HL-60 (cell line): ENCODE data around the gene HEMK1.

ENCODE experiments used
- GABPA ChIP-seq: IDR thresholded peaks from 2 replicates; pipeline ENCODE4 v1.6.1; 2012; ENCODE audit warnings: low read depth
- TF ChIP-seq, protein P1 (sequence below): IDR thresholded peaks from one replicate; pipeline ENCODE4 v1.5.1; 2011; ENCODE audit warnings: low read length, control low read depth, inconsistent platforms; ENCODE audit not compliant: insufficient read depth

DNA sequence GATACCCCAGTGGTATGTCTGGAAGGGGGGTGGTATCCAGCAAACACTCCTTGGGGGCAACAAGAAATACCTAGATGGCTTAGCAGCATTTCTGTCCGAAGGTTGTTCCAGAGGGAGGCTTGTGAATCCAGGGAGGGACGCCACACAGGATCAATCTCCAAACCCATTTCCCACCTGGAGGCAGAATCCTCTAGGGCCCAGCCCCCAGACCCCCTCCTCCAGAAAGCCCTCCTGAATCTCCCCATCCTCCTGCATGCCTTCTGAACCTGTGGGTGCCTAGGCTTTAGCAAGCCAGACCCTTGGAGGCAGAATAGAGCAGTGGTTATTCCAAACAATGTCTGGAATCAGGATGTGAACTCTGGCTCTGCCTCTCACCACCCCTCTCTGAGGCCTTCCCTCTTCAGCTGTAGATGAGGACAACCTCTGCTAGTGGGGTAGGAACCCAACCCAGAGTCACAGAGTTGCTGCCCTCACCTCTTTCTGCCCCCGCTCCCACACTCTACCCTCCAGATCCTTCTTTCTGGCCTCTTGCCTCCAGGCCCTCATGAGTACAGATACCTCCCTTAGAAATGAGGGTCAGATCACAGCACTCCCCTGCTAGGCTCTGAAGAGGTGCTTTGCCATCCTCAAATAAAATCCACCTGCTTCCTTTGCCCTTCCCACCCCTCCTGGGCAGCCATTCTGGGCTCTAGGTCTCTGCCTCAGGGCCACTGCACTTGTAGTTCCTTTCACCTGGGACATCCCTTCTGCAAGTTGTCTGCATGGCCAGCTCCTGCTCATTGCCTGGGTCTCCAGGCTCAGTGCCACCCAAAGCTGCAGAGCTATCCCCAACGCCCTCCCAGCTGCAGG, 34.2 kb downstream of the HEMK1 start:
- TF ChIP-seq, protein P1, sequence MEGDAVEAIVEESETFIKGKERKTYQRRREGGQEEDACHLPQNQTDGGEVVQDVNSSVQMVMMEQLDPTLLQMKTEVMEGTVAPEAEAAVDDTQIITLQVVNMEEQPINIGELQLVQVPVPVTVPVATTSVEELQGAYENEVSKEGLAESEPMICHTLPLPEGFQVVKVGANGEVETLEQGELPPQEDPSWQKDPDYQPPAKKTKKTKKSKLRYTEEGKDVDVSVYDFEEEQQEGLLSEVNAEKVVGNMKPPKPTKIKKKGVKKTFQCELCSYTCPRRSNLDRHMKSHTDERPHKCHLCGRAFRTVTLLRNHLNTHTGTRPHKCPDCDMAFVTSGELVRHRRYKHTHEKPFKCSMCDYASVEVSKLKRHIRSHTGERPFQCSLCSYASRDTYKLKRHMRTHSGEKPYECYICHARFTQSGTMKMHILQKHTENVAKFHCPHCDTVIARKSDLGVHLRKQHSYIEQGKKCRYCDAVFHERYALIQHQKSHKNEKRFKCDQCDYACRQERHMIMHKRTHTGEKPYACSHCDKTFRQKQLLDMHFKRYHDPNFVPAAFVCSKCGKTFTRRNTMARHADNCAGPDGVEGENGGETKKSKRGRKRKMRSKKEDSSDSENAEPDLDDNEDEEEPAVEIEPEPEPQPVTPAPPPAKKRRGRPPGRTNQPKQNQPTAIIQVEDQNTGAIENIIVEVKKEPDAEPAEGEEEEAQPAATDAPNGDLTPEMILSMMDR = no peak
- no peak for TF ChIP-seq GABPA
